Colonic mucosa (tissue), 4 donors: ENCODE measurements around the gene FLVCR1. TPM values are rescaled to one million over a fixed set of nuclear protein-coding genes. Genes with fewer than 3 reads are reported as not detected.
A peak's percentile ranks its signal among the peaks of the same experiment; 100 is the strongest.

Experiments used
- DNase-seq: peaks from one replicate; pipeline ENCODE4 v3.0.0-alpha.2; 2020
- H3K27ac ChIP-seq: fragments of 200-600 bp; one replicate; pipeline ENCODE4 v1.8.0; 2021
- H3K27me3 ChIP-seq: fragments of 200-600 bp; one replicate; pipeline ENCODE4 v1.8.0; 2021
- H3K36me3 ChIP-seq: fragments of 200-600 bp; one replicate; pipeline ENCODE4 v1.8.0; 2021
- H3K4me1 ChIP-seq: fragments of 200-600 bp; one replicate; pipeline ENCODE4 v1.8.0; 2021; ENCODE audit warnings: mild to moderate bottlenecking
- H3K4me3 ChIP-seq: fragments of 200-600 bp; one replicate; pipeline ENCODE4 v1.8.0; 2021
- H3K9ac ChIP-seq, 2 donors: one replicate each; pipeline ENCODE4 v1.7.0; 2013; ENCODE audit warnings: control low read depth in 2 of 2, low read depth in 2 of 2, low read length in 2 of 2
- H3K9me3 ChIP-seq: fragments of 200-600 bp; one replicate; pipeline ENCODE4 v1.8.0; 2021
- CTCF ChIP-seq: fragments of 200-600 bp; IDR thresholded peaks from one replicate; pipeline ENCODE4 v1.8.0; 2022; ENCODE audit warnings: antibody characterized with exemption, mild to moderate bottlenecking
- intact Hi-C: fragments of 100-400 bp; cut with DNase I; formaldehyde crosslinking; loops from one replicate; pipeline ENCODE4 v1.14.1; 2022
- total RNA-seq, 2 donors: library from RNA; stranded (reverse); fragmentation: NEBNext Ultra II Directional in 1 of 2; extraction: Animal tissue kit (Norgen Biotek cat#: 25700) in 1 of 2; gene quantifications; one replicate each; pipeline ENCODE4 v1.2.1, GENCODE V29; 2021
- donor health status: healthy.
- donor health status: DM: no; HTN: no; CAD: no.
- donor health status: DM: no; HTN: no; CAD: no.

FLVCR1 gene
- total RNA-seq, 2 donors from 2014 or later: 8.8 to 12.6 TPM

GRCh38 chr1:212914789-212915188, 56.7 kb downstream of the FLVCR1 start:
- TF ChIP-seq CTCF: no peak
- Histone ChIP-seq H3K9ac (no peak overlapping the region), H3K27me3 (no peaks in the 10 kb centered on the region), H3K4me3 (no peak overlapping the region), H3K9me3 (no peaks in the 10 kb centered on the region), H3K36me3 (no peaks in the 10 kb centered on the region), H3K27ac (no peak overlapping the region), H3K4me1 (no peaks in the 10 kb centered on the region)
- no peak for DNase-seq
- intact Hi-C loops: no loop called here

- Histone ChIP-seq H3K4me1 (no peaks in the 10 kb centered on the region), H3K27ac (no peak overlapping the region), H3K4me3 (no peak overlapping the region), H3K36me3 (no peaks in the 10 kb centered on the region), H3K9ac (no peak overlapping the region), H3K9me3 (no peaks in the 10 kb centered on the region), H3K27me3 (no peaks in the 10 kb centered on the region)
- TF ChIP-seq CTCF: no peak
- intact Hi-C loops: no loop called here
- DNase-seq: no peak
These were observed 57.4 kb downstream of the FLVCR1 start for GRCh38 chr1:212915245-212916091.

- Histone ChIP-seq H3K4me3 (no peak overlapping the region), H3K27ac (no peak overlapping the region), H3K36me3 (no peaks in the 10 kb centered on the region), H3K27me3 (no peaks in the 10 kb centered on the region), H3K4me1 (no peaks in the 10 kb centered on the region), H3K9me3 (no peaks in the 10 kb centered on the region), H3K9ac (no peak overlapping the region)
- intact Hi-C loops: no loop called here
- peak; percentile 29 for DNase-seq
- no peak for TF ChIP-seq CTCF
These were observed 58.5 kb downstream of the FLVCR1 start for GRCh38 chr1:212916481-212917133.

- H3K27me3 ChIP-seq: no peaks in the 10 kb centered on the region
- no peak overlapping the region for H3K27ac ChIP-seq
- H3K9me3 ChIP-seq: no peaks in the 10 kb centered on the region
- no peak overlapping the region for H3K4me3 ChIP-seq
- intact Hi-C loops: no loop called here
- no peak for TF ChIP-seq CTCF
- H3K36me3 ChIP-seq: no peaks in the 10 kb centered on the region
- DNase-seq: no peak
- H3K9ac ChIP-seq: no peak overlapping the region
- no peaks in the 10 kb centered on the region for H3K4me1 ChIP-seq
These were observed 59.0 kb downstream of the FLVCR1 start for GRCh38 chr1:212917134-212917485.

GRCh38 chr1:212917858-212918257, 59.8 kb downstream of the FLVCR1 start:
- intact Hi-C loops: no loop called here
- no peak for DNase-seq

More at GRCh38 chr1:212917858-212918257, 59.8 kb downstream of the FLVCR1 start:
- TF ChIP-seq CTCF: no peak
- no peaks in the 10 kb centered on the region for H3K9me3 ChIP-seq
- no peak overlapping the region for H3K9ac ChIP-seq
- H3K4me3 ChIP-seq: no peak overlapping the region
- H3K27ac ChIP-seq: no peak overlapping the region
- H3K36me3 ChIP-seq: no peaks in the 10 kb centered on the region
- no peaks in the 10 kb centered on the region for H3K4me1 ChIP-seq
- H3K27me3 ChIP-seq: no peaks in the 10 kb centered on the region
